GM18517 (cell line): Measurements from ENCODE around the gene FHIT.

Experiments used
- ATAC-seq: cut with Tn5 transposase; IDR thresholded peaks from one replicate; pipeline ENCODE4 v1.9.1; 2021; ENCODE audit warnings: mild to moderate bottlenecking, moderate library complexity; ENCODE audit not compliant: unreplicated experiment

The FHIT gene

GRCh38 chr3:60870396-60870795 lies 380.9 kb downstream of the FHIT start:
- ATAC-seq: no peak

- no peak for ATAC-seq
Observed at GRCh38 chr3:60867200-60867599, 384.1 kb downstream of the FHIT start.

GRCh38 chr3:60856257-60857046 lies 394.8 kb downstream of the FHIT start:
- ATAC-seq: no peak

GRCh38 chr3:60855250-60855649 lies 396.0 kb downstream of the FHIT start:
- no peak for ATAC-seq

GRCh38 chr3:60854791-60855190 lies 396.5 kb downstream of the FHIT start:
- ATAC-seq: no peak

- ATAC-seq: no peak
Observed at GRCh38 chr3:60847791-60848190, 403.5 kb downstream of the FHIT start.

- ATAC-seq: no peak
Observed at GRCh38 chr3:60844256-60844655, 407.0 kb downstream of the FHIT start.

- no peak for ATAC-seq
Observed at GRCh38 chr3:60841355-60841754, 409.9 kb downstream of the FHIT start.

- no peak for ATAC-seq
Observed at GRCh38 chr3:60839246-60839645, 412.0 kb downstream of the FHIT start.

- no peak for ATAC-seq
Observed at GRCh38 chr3:60835796-60836195, 415.5 kb downstream of the FHIT start.

GRCh38 chr3:60829058-60829457 lies 422.2 kb downstream of the FHIT start:
- ATAC-seq: no peak

GRCh38 chr3:60827666-60828065 lies 423.6 kb downstream of the FHIT start:
- no peak for ATAC-seq

GRCh38 chr3:60826511-60826910 lies 424.7 kb downstream of the FHIT start:
- no peak for ATAC-seq

- no peak for ATAC-seq
Observed at GRCh38 chr3:60812502-60812901, 438.8 kb downstream of the FHIT start.

- ATAC-seq: no peak
Observed at GRCh38 chr3:60810881-60811280, 440.4 kb downstream of the FHIT start.

- no peak for ATAC-seq
Observed at GRCh38 chr3:60809857-60810610, 441.2 kb downstream of the FHIT start.

- ATAC-seq: no peak
Observed at GRCh38 chr3:60803216-60804173, 447.8 kb downstream of the FHIT start.

GRCh38 chr3:60801307-60801706 lies 449.9 kb downstream of the FHIT start:
- no peak for ATAC-seq

GRCh38 chr3:60798456-60798855 lies 452.8 kb downstream of the FHIT start:
- no peak for ATAC-seq

GRCh38 chr3:60792249-60792852 lies 458.9 kb downstream of the FHIT start:
- no peak for ATAC-seq

GRCh38 chr3:60788185-60788584 lies 463.1 kb downstream of the FHIT start:
- ATAC-seq: no peak
